Neural progenitor cell (in vitro differentiated cells): ENCODE results near the gene CAPN12.

Experiments
- CTCF ChIP-seq: fragments of 200-600 bp; sonication (generic); IDR thresholded peaks from 2 replicates; pipeline ENCODE4 v1.5.1; 2017; ENCODE audit warnings: antibody characterized with exemption, mild to moderate bottlenecking
- EZH2 ChIP-seq: fragments of 200-600 bp; sonication (generic); IDR thresholded peaks from 2 replicates; pipeline ENCODE4 v1.6.1; 2017; ENCODE audit warnings: antibody characterized with exemption, mild to moderate bottlenecking, moderate library complexity
- EZH2phosphoT487 ChIP-seq: fragments of 200-600 bp; sonication (generic); IDR thresholded peaks from 2 replicates; pipeline ENCODE4 v1.6.1; 2017; ENCODE audit warnings: antibody characterized with exemption

DNA sequence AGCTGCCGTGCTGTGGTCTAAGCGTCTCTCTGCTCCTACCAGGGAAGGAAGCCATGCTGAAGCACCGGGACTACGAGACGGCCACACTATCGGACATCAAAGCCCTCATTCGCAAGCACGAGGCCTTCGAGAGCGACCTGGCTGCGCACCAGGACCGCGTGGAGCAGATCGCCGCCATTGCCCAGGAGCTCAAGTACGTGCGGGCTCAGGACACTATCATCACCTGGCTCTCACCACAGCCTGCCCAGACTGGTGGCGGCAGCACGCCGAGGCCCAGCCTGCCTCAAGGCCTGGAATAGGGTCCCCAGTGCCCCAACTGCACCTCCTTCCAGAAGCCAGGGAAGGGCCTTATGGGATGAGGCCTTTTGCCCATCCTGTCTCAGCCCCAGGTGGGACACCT lies 22.8 kb downstream of the CAPN12 start:
- TF ChIP-seq CTCF, result no peak
- no peak for TF ChIP-seq EZH2phosphoT487
- TF ChIP-seq EZH2, result no peak
